GM12873 (cell line): Measurements from ENCODE around the gene SLC22A14.

Experiments
- CTCF ChIP-seq: IDR thresholded peaks from 2 replicates; pipeline ENCODE4 v1.5.1; 2012; ENCODE audit warnings: low read depth, mild to moderate bottlenecking, moderate library complexity, low read length, control low read depth; ENCODE audit not compliant: insufficient read depth; ENCODE audit errors: missing control alignments

SLC22A14 gene

GRCh38 chr3:38251197-38251596 is 30.9 kb upstream of the SLC22A14 start:
- TF ChIP-seq CTCF = no peak

GRCh38 chr3:38253704-38254103 is 28.4 kb upstream of the SLC22A14 start:
- TF ChIP-seq CTCF = no peak

- no peak for TF ChIP-seq CTCF
Measured at GRCh38 chr3:38254872-38255271, 27.2 kb upstream of the SLC22A14 start.

- TF ChIP-seq CTCF = no peak
Measured at GRCh38 chr3:38255627-38256026, 26.5 kb upstream of the SLC22A14 start.

GRCh38 chr3:38257583-38257982 is 24.5 kb upstream of the SLC22A14 start:
- no peak for TF ChIP-seq CTCF

- TF ChIP-seq CTCF = no peak
Measured at GRCh38 chr3:38260474-38260873, 21.6 kb upstream of the SLC22A14 start.

GRCh38 chr3:38264353-38264771 is 17.7 kb upstream of the SLC22A14 start:
- TF ChIP-seq CTCF = no peak
